BJ (cell line): ENCODE measurements around the gene REPIN1. TPM values are rescaled to one million over a fixed set of nuclear protein-coding genes. Genes with fewer than 3 reads are reported as not detected.
A peak's percentile ranks its signal among the peaks of the same experiment; 100 is the strongest.

Experiments
- CTCF ChIA-PET: fragments of 350-600 bp; formaldehyde crosslinking; extraction: SDS; loops from one replicate; lab custom pipeline; 2021; ENCODE audit warnings: antibody characterized with exemption, inconsistent platforms; lab: Yijun Ruan, JAX
- POLR2A ChIA-PET: fragments of 300-600 bp; sonication (Branson Sonifier 250); formaldehyde crosslinking; extraction: SDS; loops from one replicate; lab custom pipeline; 2021; ENCODE audit warnings: antibody characterized with exemption; lab: Charles Lee
- DNase-seq: peaks from one replicate; pipeline ENCODE4 v3.0.0-alpha.2; 2011; ENCODE audit warnings: low read depth
- H3K27me3 ChIP-seq: 2 replicates; pipeline ENCODE4 v1.6.0; 2011; ENCODE audit warnings: low read length; ENCODE audit not compliant: control insufficient read depth, insufficient read depth
- H3K36me3 ChIP-seq: 2 replicates; pipeline ENCODE4 v1.5.1; 2011; ENCODE audit warnings: low read length; ENCODE audit not compliant: control insufficient read depth, insufficient read depth
- H3K4me3 ChIP-seq: 2 replicates; pipeline ENCODE4 v1.5.1; 2011; ENCODE audit warnings: low read depth, mild to moderate bottlenecking, control low read depth, low read length
- CTCF ChIP-seq: IDR thresholded peaks from 2 replicates; pipeline ENCODE4 v1.5.1; 2011; ENCODE audit warnings: low read depth, mild to moderate bottlenecking, control low read depth, inconsistent platforms, low read length, moderate library complexity; ENCODE audit not compliant: insufficient read depth
- polyA plus RNA-seq: library from polyadenylated mRNA; depleted of rRNA; stranded (reverse); fragments of >200 nt; gene quantifications from 2 replicates; pipeline ENCODE4 v1.2.3, GENCODE V29; 2011

Gene REPIN1
- polyA plus RNA-seq, 1 experiment, result 65.7 TPM

DNA sequence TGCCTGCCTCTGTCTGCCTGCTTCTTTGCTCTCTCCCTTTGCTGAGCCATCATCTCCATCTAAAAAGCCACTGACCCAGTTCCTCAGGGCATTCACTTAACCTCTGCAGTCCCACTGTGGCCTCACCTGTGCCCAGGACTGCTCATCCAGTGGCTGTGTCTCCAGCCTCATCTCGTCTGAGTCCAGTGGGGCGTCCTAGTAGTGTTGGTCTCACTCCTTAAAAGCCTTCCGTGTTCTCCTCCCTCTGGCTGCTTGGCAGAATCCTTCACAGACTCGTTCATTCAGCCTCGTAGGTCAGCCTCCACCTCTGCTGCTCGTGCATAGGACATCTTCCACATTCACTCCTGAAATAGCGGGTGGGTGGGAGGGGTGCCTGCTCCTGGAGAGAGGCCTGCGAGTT is 34.5 kb upstream of the REPIN1 start:
- no peak for TF ChIP-seq CTCF
- CTCF ChIA-PET, result no interaction called here
- POLR2A ChIA-PET, result no interaction called here

GRCh38 chr7:150335108-150335773 is 33.4 kb upstream of the REPIN1 start:
- DNase-seq, result peak; percentile 65
- Histone ChIP-seq H3K27me3 (peaks cover 2% of the 10 kb centered on the region; the same call in 1 of the 2 replicates), H3K36me3 (no peaks in the 10 kb centered on the region), H3K4me3 (no peak overlapping the region)
- CTCF ChIA-PET, result interaction anchor here (0.6 to 0.9 kb wide), 3 partner anchors 10 to 43 kb away, joined by 3 read pairs; partner anchors contain the start of gene ZNF775
- no peak for TF ChIP-seq CTCF
- POLR2A ChIA-PET, result no interaction called here

More for the DNA sequence above, 34.5 kb upstream of the REPIN1 start:
- H3K27me3 ChIP-seq, result no peaks in the 10 kb centered on the region
- H3K4me3 ChIP-seq, result no peak overlapping the region
- H3K36me3 ChIP-seq, result no peaks in the 10 kb centered on the region
- no peak for DNase-seq

DNA sequence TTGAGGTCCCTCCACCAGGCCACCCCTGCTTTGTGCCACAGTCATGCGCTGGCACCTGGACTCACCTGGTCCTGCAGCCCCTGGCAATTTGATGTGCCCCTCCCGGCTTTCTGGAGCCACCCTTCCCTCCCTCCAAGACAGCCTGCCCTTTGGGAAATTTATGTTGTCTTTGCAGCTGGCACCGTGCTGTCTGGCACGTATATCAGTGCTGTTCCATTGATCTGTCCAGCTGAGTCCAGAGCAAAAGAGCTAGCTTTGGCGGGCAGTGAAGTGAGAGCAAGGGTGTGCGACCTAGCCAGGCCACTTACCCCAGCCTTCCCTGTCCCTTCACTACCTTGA is 32.9 kb upstream of the REPIN1 start:
- POLR2A ChIA-PET, result no interaction called here
- Histone ChIP-seq H3K27me3 (peaks cover 3% of the 10 kb centered on the region), H3K36me3 (no peaks in the 10 kb centered on the region), H3K4me3 (no peak overlapping the region)
- TF ChIP-seq CTCF, result no peak
- DNase-seq, result no peak
- CTCF ChIA-PET, result interaction anchor here (0.6 to 0.9 kb wide), 3 partner anchors 11 to 43 kb away, joined by 3 read pairs; partner anchors contain the start of gene ZNF775

DNA sequence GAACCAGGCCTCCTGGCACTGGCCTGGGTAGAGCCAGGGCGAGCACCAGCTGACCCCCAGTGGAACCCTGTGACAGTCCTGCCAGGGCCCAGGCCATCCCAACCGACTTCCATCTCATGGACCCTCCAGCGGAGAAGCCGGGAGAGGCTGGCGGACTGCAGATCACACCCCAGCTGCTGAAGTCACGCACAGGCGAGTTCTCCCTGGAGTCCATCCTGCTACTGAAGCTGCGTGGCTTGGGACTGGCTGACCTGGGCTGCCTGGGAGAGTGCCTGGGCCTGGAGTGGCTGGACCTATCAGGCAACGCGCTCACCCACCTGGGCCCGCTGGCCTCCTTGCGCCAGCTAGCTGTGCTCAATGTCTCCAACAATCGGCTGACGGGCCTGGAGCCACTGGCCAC is 31.9 kb upstream of the REPIN1 start:
- Histone ChIP-seq H3K27me3 (peaks cover 10% of the 10 kb centered on the region), H3K36me3 (no peaks in the 10 kb centered on the region), H3K4me3 (no peak overlapping the region)
- ChIA-PET CTCF (interaction anchor here (0.6 kb wide), 1 partner anchor 787 kb away, joined by 3 read pairs; no protein-coding TSS in a partner anchor), POLR2A (no interaction called here)
- TF ChIP-seq CTCF, result no peak
- DNase-seq, result no peak

DNA sequence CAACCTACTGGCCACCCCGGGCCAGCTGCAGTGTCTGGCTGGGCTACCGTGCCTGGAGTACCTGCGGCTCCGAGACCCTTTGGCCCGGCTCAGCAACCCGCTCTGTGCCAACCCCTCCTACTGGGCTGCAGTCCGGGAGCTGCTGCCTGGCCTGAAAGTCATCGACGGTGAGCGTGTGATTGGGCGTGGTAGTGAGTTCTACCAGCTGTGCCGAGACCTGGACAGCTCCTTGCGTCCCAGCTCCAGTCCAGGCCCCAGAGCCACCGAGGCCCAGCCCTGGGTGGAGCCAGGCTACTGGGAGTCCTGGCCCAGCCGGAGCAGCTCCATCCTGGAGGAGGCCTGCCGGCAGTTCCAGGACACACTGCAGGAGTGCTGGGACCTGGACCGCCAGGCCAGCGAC is 31.4 kb upstream of the REPIN1 start:
- Histone ChIP-seq H3K4me3 (no peak overlapping the region), H3K36me3 (no peaks in the 10 kb centered on the region), H3K27me3 (peaks cover 14% of the 10 kb centered on the region)
- no peak for DNase-seq
- TF ChIP-seq CTCF, result no peak
- ChIA-PET POLR2A (no interaction called here), CTCF (no interaction called here)
